Spleen (tissue), 13 donors: Measurements from ENCODE around the gene PRR15L. TPM values are rescaled to one million over a fixed set of nuclear protein-coding genes. Genes with fewer than 3 reads are reported as not detected.
A peak's percentile ranks its signal among the peaks of the same experiment; 100 is the strongest.

Experiments used
- DNase-seq: peaks from one replicate; pipeline ENCODE4 v3.0.0-alpha.2; 2020
- H3K27ac ChIP-seq, 8 donors: fragments of 200-600 bp; sonication (generic) in 7 of 8; 1 replicate in 4 of 8; 2 replicates in 4 of 8; pipeline versions ENCODE4 v1.5.0 to v1.8.0; 2016 to 2021; ENCODE audit warnings: inconsistent platforms in 4 of 8, mild to moderate bottlenecking in 4 of 8, moderate library complexity in 1 of 8
- H3K27me3 ChIP-seq, 7 donors: fragments of 200-600 bp; sonication (generic) in 6 of 7; replicated peaks in 1 of 7; 1 replicate in 4 of 7; 2 replicates in 3 of 7; pipeline versions ENCODE4 v1.5.0 to v1.8.0; 2016 to 2021; ENCODE audit warnings: inconsistent platforms in 3 of 7, mild to moderate bottlenecking in 1 of 7
- H3K36me3 ChIP-seq, 6 donors: fragments of 200-600 bp; sonication (generic) in 5 of 6; 1 replicate in 4 of 6; 2 replicates in 2 of 6; pipeline versions ENCODE4 v1.5.0 to v1.8.0; 2016 to 2021; ENCODE audit warnings: inconsistent platforms in 2 of 6
- H3K4me1 ChIP-seq, 6 donors: fragments of 200-600 bp; sonication (generic) in 5 of 6; 1 replicate in 3 of 6; 2 replicates in 3 of 6; pipeline versions ENCODE4 v1.5.0 to v1.8.0; 2016 to 2021; ENCODE audit warnings: inconsistent platforms in 3 of 6
- H3K4me3 ChIP-seq, 8 donors: fragments of 200-600 bp; sonication (generic) in 7 of 8; 1 replicate in 4 of 8; 2 replicates in 4 of 8; pipeline versions ENCODE4 v1.5.0 to v1.8.0; 2016 to 2021; ENCODE audit warnings: inconsistent platforms in 4 of 8, mild to moderate bottlenecking in 4 of 8, moderate library complexity in 2 of 8
- H3K9me3 ChIP-seq, 8 donors: fragments of 200-600 bp; sonication (generic) in 7 of 8; 1 replicate in 4 of 8; 2 replicates in 4 of 8; pipeline versions ENCODE4 v1.5.0 to v1.8.0; 2016 to 2021; ENCODE audit warnings: inconsistent platforms in 4 of 8
- POLR2A ChIP-seq, 3 donors: fragments of 450-650 bp; IDR thresholded peaks; one replicate each; pipeline ENCODE4 v1.5.1; 2017; ENCODE audit warnings: antibody characterized with exemption in 3 of 3, mild to moderate bottlenecking in 1 of 3
- POLR2AphosphoS5 ChIP-seq, 3 donors: sonication (generic); formaldehyde crosslinking; IDR thresholded peaks; one replicate each; pipeline ENCODE4 v1.5.1; 2017; ENCODE audit warnings: antibody characterized with exemption in 3 of 3
- WGBS, 5 donors: extraction: QIAGEN DNeasy Blood & Tissue Kit in 3 of 5; methylation state at CpG; one replicate each; pipeline versions ENCODE4 v1.1.5 to v1.1.7; 2013 to 2018; 5-methylcytosine and 5-hydroxymethylcytosine counted together
- intact Hi-C: fragments of 100-400 bp; cut with DNase I; formaldehyde crosslinking; loops from one replicate; pipeline ENCODE4 v1.15.0; 2023; ENCODE audit warnings: low total_unique reads
- long read RNA-seq, 2 donors: transcript quantifications; one replicate each; lab custom pipeline, GENCODE V29; 2026
- polyA plus RNA-seq, 3 donors: library from polyadenylated mRNA; stranded (reverse); fragments of 200-250 nt; gene quantifications; one replicate each; pipeline ENCODE4 v1.2.1, GENCODE V29; 2013
- total RNA-seq, 7 donors: library from RNA; depleted of rRNA in 3 of 7; stranded (reverse); fragments of >200 nt in 3 of 7; fragmentation: NEBNext Ultra II Directional in 4 of 7; extraction: Animal tissue kit (Norgen Biotek cat#: 25700) in 4 of 7; gene quantifications; one replicate each; pipeline versions ENCODE4 v1.1.0 to v1.2.1, GENCODE V29; 2016 to 2021
- TF ChIP-seq, protein P1 (sequence below), 11 experiments: fragments of 200-600 bp in 7 of 11; fragments of 450-650 bp in 4 of 11; sonication (generic) in 4 of 11; IDR thresholded peaks in 8 of 11; conservative IDR thresholded peaks in 3 of 11; 1 replicate in 7 of 11; 2 replicates in 4 of 11; pipeline versions ENCODE4 v1.4.0 to v1.8.0; 2016 to 2021; ENCODE audit warnings: antibody characterized with exemption in 11 of 11, inconsistent platforms in 4 of 11, mild to moderate bottlenecking in 1 of 11
- donor health status: healthy with polysubstance abuse.
- donor health status: DM: no; HTN: no; CAD: no; lungs with moderate emphysema.
- donor health status: DM: no; HTN: no; CAD: no.
- donor health status: Bipolar disorder and iron deficiency.
- donor health status: healthy.
- donor health status: DM: no; HTN: no; CAD: no.
- donor health status: DM: yes; HTN: yes; CAD: no.

The PRR15L gene, protein sequence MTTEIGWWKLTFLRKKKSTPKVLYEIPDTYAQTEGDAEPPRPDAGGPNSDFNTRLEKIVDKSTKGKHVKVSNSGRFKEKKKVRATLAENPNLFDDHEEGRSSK
- not detected for total RNA-seq
- polyA plus RNA-seq, result under 1 TPM in 1 of 3 donors, not detected in 2; 0.16 TPM
- long read RNA-seq, donor 1, result 0 reads
- long read RNA-seq, donor 2, partial matches to known transcripts, result 0 of 2 reads
- long read RNA-seq, donor 2, other reads (novel, unspliced or antisense), result 0 of 2 reads

DNA sequence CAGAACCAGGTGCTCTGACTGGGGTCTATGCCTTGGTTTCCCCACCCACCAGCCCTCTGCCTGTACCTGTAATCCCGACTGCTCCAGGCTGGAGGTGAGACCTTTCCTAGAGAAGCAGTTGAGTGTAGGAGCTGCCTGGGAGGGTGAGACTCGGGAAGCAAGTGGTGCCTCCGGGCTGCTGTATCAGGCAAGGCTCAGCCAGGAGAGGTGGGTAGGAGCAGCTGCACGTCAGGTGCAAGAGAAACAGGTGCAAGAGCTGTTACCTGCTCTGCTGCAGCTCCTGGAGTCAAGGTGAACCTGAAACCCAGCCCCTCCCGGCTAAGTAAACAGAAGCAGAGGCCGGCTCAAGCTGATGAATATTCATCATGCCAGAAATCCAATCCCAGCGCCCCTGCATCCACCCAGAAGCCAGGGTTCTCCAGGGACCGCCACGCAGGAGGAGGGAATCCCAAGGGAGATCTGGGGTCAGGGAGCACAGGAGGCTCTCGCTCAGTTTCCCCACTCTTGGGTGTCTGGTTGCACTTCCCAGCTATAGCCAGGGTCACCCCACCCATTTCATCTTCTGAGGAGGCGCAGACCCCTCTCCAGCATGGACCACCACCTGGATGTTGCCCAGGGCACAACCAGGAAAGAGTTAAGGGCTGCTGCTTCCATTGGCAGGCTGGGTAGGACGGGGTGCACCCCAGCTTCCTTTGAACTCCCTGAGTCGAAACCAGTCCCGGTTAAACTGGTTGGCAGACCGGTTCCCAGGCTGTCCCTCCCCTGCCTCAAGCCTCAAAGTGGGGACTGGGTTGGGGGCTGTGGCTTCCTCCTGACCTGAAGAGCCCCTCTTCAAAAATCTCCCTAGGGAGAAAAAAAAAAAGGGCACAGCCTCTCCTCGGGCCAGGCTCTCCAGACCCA lies at the start of gene PRR15L:
PRR15L (minus strand) TSS at position 293 of the 900 bp plus-strand sequence. CDS start 4,649 bp downstream, outside the sequence.
- Histone ChIP-seq H3K4me1 (no peaks in the 10 kb centered on the region), H3K27me3 (no peaks in the 10 kb centered on the region), H3K36me3 (peaks cover 0 to 2% (median 0%) of the 10 kb centered on the region in 6 donors), H3K27ac (no peak within 1 kb of the TSS), H3K4me3 (no peak within 1 kb of the TSS), H3K9me3 (no peaks in the 10 kb centered on the region)
- intact Hi-C loops, result no loop called here
- TF ChIP-seq POLR2AphosphoS5 (IDR thresholded peaks at IDR 0.05) (no peak), POLR2A (IDR thresholded peaks at IDR 0.05) (no peak)
- TF ChIP-seq, protein P1, sequence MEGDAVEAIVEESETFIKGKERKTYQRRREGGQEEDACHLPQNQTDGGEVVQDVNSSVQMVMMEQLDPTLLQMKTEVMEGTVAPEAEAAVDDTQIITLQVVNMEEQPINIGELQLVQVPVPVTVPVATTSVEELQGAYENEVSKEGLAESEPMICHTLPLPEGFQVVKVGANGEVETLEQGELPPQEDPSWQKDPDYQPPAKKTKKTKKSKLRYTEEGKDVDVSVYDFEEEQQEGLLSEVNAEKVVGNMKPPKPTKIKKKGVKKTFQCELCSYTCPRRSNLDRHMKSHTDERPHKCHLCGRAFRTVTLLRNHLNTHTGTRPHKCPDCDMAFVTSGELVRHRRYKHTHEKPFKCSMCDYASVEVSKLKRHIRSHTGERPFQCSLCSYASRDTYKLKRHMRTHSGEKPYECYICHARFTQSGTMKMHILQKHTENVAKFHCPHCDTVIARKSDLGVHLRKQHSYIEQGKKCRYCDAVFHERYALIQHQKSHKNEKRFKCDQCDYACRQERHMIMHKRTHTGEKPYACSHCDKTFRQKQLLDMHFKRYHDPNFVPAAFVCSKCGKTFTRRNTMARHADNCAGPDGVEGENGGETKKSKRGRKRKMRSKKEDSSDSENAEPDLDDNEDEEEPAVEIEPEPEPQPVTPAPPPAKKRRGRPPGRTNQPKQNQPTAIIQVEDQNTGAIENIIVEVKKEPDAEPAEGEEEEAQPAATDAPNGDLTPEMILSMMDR (IDR thresholded peaks at IDR 0.05 in 8 of 11, conservative IDR thresholded peaks at IDR 0.05 in 3 of 11), result no peak
- DNase-seq, result no peak
- 57 to 79% (median 74%) methylated on average over 9 to 16 of the region's 16 CpGs for WGBS, 5 donors

DNA sequence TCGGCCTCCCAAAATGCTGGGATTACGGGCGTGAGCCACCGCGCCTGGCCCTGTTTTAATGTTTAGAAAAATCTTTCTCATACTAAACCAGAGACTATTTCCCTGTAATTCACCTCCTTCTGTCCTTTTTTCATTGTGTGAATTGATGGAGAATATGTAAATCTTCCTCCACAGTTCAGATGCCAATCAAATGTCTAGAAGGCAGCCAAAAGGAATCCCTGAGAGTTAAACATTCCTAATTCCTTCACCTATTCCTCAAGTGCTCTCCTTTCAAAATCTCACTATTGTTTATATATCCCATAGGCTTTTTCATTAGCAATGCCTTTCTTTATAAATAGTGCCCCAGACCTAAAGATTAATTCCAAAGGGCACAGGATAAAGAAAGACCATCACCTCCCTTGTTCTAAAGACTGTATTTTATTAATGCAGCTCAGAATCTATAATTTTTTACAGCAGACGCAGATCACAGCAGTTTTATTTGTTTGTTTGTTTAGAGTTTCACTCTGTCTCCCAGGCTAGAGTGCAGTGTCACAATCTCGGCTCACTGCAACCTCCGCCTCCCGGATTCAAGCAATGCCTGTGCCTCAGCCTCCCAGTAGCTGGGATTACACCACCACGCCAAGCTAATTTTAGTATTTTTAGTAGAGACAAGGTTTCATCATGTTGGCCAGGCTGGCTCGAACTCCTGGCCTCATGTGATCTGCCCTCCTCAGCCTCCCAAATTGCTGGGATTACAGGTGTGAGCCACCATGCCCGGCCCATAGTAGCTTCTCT lies 49.4 kb upstream of the PRR15L start:
- Histone ChIP-seq H3K9me3 (no peaks in the 10 kb centered on the region), H3K27ac (no peak overlapping the region), H3K4me1 (peaks cover 8 to 34% (median 22%) of the 10 kb centered on the region in 6 donors), H3K36me3 (no peaks in the 10 kb centered on the region), H3K27me3 (peaks cover 0 to 39% (median 7%) of the 10 kb centered on the region in 7 donors), H3K4me3 (no peak overlapping the region)
- TF ChIP-seq POLR2A (IDR thresholded peaks at IDR 0.05), result no peak
- TF ChIP-seq POLR2AphosphoS5 (IDR thresholded peaks at IDR 0.05), result no peak
- TF ChIP-seq, protein P1 (IDR thresholded peaks at IDR 0.05 in 8 of 11, conservative IDR thresholded peaks at IDR 0.05 in 3 of 11), result no peak
- DNase-seq, result peak; percentile 24
- WGBS, 5 donors, result 86 to 91% (median 90%) methylated on average over 12 of the region's 12 CpGs
- intact Hi-C loops, result no loop called here

DNA sequence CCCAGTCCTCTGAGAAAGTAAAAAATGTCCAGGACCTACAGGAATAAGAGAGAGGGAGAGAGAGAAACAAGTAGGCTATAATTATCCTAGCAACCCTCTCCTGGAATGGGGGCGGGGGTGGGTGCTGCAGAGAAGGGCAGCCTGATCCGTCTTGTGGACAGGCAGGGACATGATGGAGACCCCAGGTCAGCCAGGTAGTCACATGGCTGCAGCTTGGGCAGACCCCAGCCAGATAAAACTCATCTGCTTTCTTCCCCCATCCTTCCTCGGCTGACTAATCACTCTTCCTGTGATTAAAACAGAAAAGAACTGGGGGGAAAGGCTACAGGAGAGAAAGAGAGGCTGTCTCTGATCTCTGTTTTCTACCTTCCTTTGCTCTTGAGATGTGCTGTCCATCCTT lies 47.3 kb upstream of the PRR15L start:
- no peak overlapping the region for H3K4me3 ChIP-seq
- H3K27ac ChIP-seq, result no peak overlapping the region
- peaks cover 0 to 36% (median 15%) of the 10 kb centered on the region in 6 donors for H3K4me1 ChIP-seq
- WGBS, 5 donors, result 60 to 74% (median 70%) methylated on average over 3 of the region's 3 CpGs
- DNase-seq, result peak; percentile 1
- H3K27me3 ChIP-seq, result peaks cover 0 to 17% (median 0%) of the 10 kb centered on the region in 7 donors
- no peaks in the 10 kb centered on the region for H3K9me3 ChIP-seq
- H3K36me3 ChIP-seq, result no peaks in the 10 kb centered on the region
- TF ChIP-seq, protein P1 (IDR thresholded peaks at IDR 0.05 in 8 of 11, conservative IDR thresholded peaks at IDR 0.05 in 3 of 11), result no peak
- TF ChIP-seq POLR2AphosphoS5 (IDR thresholded peaks at IDR 0.05), result no peak
- TF ChIP-seq POLR2A (IDR thresholded peaks at IDR 0.05), result no peak
- intact Hi-C loops, result no loop called here
